Measurements from ENCODE around the gene ACBD3. TPM values are rescaled to one million over a fixed set of nuclear protein-coding genes. Genes with fewer than 3 reads are reported as not detected.

The ACBD3 gene
- total and polyA plus RNA-seq, 12 donors, result 5.4 to 49.1 (median 33.1) TPM

- TF ChIP-seq CTCF (IDR thresholded peaks at IDR 0.05), result no peak
- TF ChIP-seq POLR2A (IDR thresholded peaks at IDR 0.05), result no peak
- H3K4me3 ChIP-seq, result no peak overlapping the region
- DNase-seq, result no peak
- H3K36me3 ChIP-seq (replicated peaks in 1 of 2), result no peaks in the 10 kb centered on the region
- peaks cover 4 to 12% of the 10 kb centered on the region in 2 donors for H3K4me1 ChIP-seq (replicated peaks in 1 of 2)
- H3K27me3 ChIP-seq, result no peaks in the 10 kb centered on the region
- WGBS, 4 donors, result 80 to 89% (median 86%) methylated on average over 5 of the region's 5 CpGs
- no peaks in the 10 kb centered on the region for H3K9me3 ChIP-seq (replicated peaks in 1 of 3)
- intact Hi-C loops (cut with DNase I), result loop anchor here (2.0 to 5.0 kb wide), 2 partner anchors 56 to 77 kb away; no protein-coding TSS in a partner anchor
- H3K27ac ChIP-seq, result no peak overlapping the region
Observed at GRCh38 chr1:226120398-226120797, 66.1 kb downstream of the ACBD3 start.

- 83 to 92% (median 88%) methylated on average over 6 of the region's 6 CpGs for WGBS, 4 donors
- no peak overlapping the region for H3K4me3 ChIP-seq
- peaks cover 4 to 12% of the 10 kb centered on the region in 2 donors for H3K4me1 ChIP-seq (replicated peaks in 1 of 2)
- no peak overlapping the region for H3K27ac ChIP-seq
- no peaks in the 10 kb centered on the region for H3K27me3 ChIP-seq
- no peaks in the 10 kb centered on the region for H3K36me3 ChIP-seq (replicated peaks in 1 of 2)
- H3K9me3 ChIP-seq (replicated peaks in 1 of 3), result no peaks in the 10 kb centered on the region
- intact Hi-C loops (cut with DNase I), result loop anchor here in 1 of 2 donors (5.0 kb wide), 1 partner anchor 52 kb away; no protein-coding TSS in a partner anchor
- TF ChIP-seq POLR2A (IDR thresholded peaks at IDR 0.05) (no peak), CTCF (IDR thresholded peaks at IDR 0.05) (no peak)
- DNase-seq, result no peak
Observed at GRCh38 chr1:226119169-226119568, 67.4 kb downstream of the ACBD3 start.

- H3K4me3 ChIP-seq, result no peak overlapping the region
- H3K27ac ChIP-seq, result no peak overlapping the region
- 85 to 94% (median 93%) methylated on average over 4 of the region's 4 CpGs for WGBS, 4 donors
- DNase-seq, result no peak
- H3K9me3 ChIP-seq (replicated peaks in 1 of 3), result no peaks in the 10 kb centered on the region
- no peaks in the 10 kb centered on the region for H3K36me3 ChIP-seq (replicated peaks in 1 of 2)
- intact Hi-C loops (cut with DNase I), result loop anchor here in 1 of 2 donors (5.0 kb wide), 1 partner anchor 51 kb away; no protein-coding TSS in a partner anchor
- H3K4me1 ChIP-seq (replicated peaks in 1 of 2), result peaks cover 4 to 12% of the 10 kb centered on the region in 2 donors
- TF ChIP-seq CTCF (IDR thresholded peaks at IDR 0.05) (no peak), POLR2A (IDR thresholded peaks at IDR 0.05) (no peak)
- H3K27me3 ChIP-seq, result no peaks in the 10 kb centered on the region
Observed at GRCh38 chr1:226118357-226118756, 68.2 kb downstream of the ACBD3 start.

GRCh38 chr1:226117330-226117729 lies 69.2 kb downstream of the ACBD3 start:
- Histone ChIP-seq H3K4me1 (replicated peaks in 1 of 2) (peaks cover under 1 to 6% of the 10 kb centered on the region in 2 donors), H3K27ac (no peak overlapping the region), H3K36me3 (replicated peaks in 1 of 2) (no peaks in the 10 kb centered on the region), H3K27me3 (no peaks in the 10 kb centered on the region), H3K9me3 (replicated peaks in 1 of 3) (no peaks in the 10 kb centered on the region), H3K4me3 (no peak overlapping the region)
- WGBS, 4 donors, result 73 to 89% (median 80%) methylated on average over 6 of the region's 6 CpGs
- DNase-seq, result no peak
- no peak for TF ChIP-seq POLR2A (IDR thresholded peaks at IDR 0.05)
- no peak for TF ChIP-seq CTCF (IDR thresholded peaks at IDR 0.05)
- intact Hi-C loops (cut with DNase I), result loop anchor here in 1 of 2 donors (5.0 kb wide), 1 partner anchor 50 kb away; no protein-coding TSS in a partner anchor
